CD4-positive, alpha-beta T cell (primary cell): ENCODE measurements around the gene JAKMIP2. TPM values are rescaled to one million over a fixed set of nuclear protein-coding genes. Genes with fewer than 3 reads are reported as not detected.

Experiments used
- ATAC-seq: fragments of 200-7000 bp; cut with Tn5 transposase; one replicate; pipeline ENCODE4 v1.10.0; 2022; ENCODE audit warnings: mild to moderate bottlenecking; ENCODE audit not compliant: poor library complexity
- CTCF ChIA-PET: fragments of 350-600 bp; sonication (Branson Sonifier 250); formaldehyde crosslinking; loops from one replicate; lab custom pipeline; 2021; ENCODE audit warnings: antibody characterized with exemption, inconsistent platforms; lab: Charles Lee
- POLR2A ChIA-PET: fragments of 350-600 bp; sonication (Branson Sonifier 250); formaldehyde crosslinking; loops from one replicate; lab custom pipeline; 2021; ENCODE audit warnings: antibody characterized with exemption, inconsistent platforms; lab: Charles Lee
- DNase-seq, 14 experiments: peaks; one replicate each; pipeline ENCODE4 v3.0.0-alpha.2; 2013 to 2020; ENCODE audit warnings: mixed read lengths in 2 of 14
- H3K27ac ChIP-seq, 2 donors: one replicate each; pipeline versions ENCODE4 v1.5.1 to v1.7.0; 2013; ENCODE audit warnings: low read length in 2 of 2, low read depth in 1 of 2, mild to moderate bottlenecking in 1 of 2
- H3K27me3 ChIP-seq, 2 experiments: 1 replicate in 1 of 2; 2 replicates in 1 of 2; pipeline versions ENCODE4 v1.6.1 to v1.7.0; 2013; ENCODE audit warnings: low read length in 2 of 2, control low read depth in 1 of 2, mild to moderate bottlenecking in 1 of 2, moderate library complexity in 1 of 2; ENCODE audit not compliant: insufficient read depth in 2 of 2, control insufficient read depth in 1 of 2
- H3K36me3 ChIP-seq: one replicate; pipeline ENCODE4 v1.6.1; 2013; ENCODE audit warnings: low read length, control low read depth; ENCODE audit not compliant: insufficient read depth
- H3K4me1 ChIP-seq: one replicate; pipeline ENCODE4 v1.6.1; 2013; ENCODE audit warnings: low read length, control low read depth; ENCODE audit not compliant: insufficient read depth
- H3K4me3 ChIP-seq: one replicate; pipeline ENCODE4 v1.5.1; 2013; ENCODE audit warnings: mild to moderate bottlenecking, low read length, moderate library complexity
- H3K9me3 ChIP-seq, 2 experiments: 1 replicate in 1 of 2; 2 replicates in 1 of 2; pipeline versions ENCODE4 v1.6.1 to v1.7.0; 2013; ENCODE audit warnings: low read length in 2 of 2, mild to moderate bottlenecking in 2 of 2, control low read depth in 1 of 2, moderate library complexity in 1 of 2; ENCODE audit not compliant: control insufficient read depth in 1 of 2, insufficient read depth in 1 of 2
- H3K27ac Mint-ChIP-seq: one replicate; pipeline ENCODE4 v1.8.0; 2020; ENCODE audit warnings: mixed read lengths
- H3K27me3 Mint-ChIP-seq: one replicate; pipeline ENCODE4 v1.8.0; 2021; ENCODE audit warnings: mixed read lengths
- H3K36me3 Mint-ChIP-seq: one replicate; pipeline ENCODE4 v1.8.0; 2021; ENCODE audit warnings: low read depth, mixed read lengths
- H3K4me1 Mint-ChIP-seq: one replicate; pipeline ENCODE4 v1.8.0; 2021; ENCODE audit warnings: low read depth, mixed read lengths
- H3K4me3 Mint-ChIP-seq: one replicate; pipeline ENCODE4 v1.8.0; 2020; ENCODE audit warnings: mild to moderate bottlenecking, mixed read lengths
- H3K9me3 Mint-ChIP-seq: one replicate; pipeline ENCODE4 v1.8.0; 2020; ENCODE audit warnings: mixed read lengths
- CTCF ChIP-seq: fragments of 200-600 bp; IDR thresholded peaks from one replicate; pipeline ENCODE4 v1.8.0; 2022; ENCODE audit warnings: antibody characterized with exemption, mild to moderate bottlenecking
- intact Hi-C, 2 experiments: fragments of 100-400 bp; cut with DNase I in 1 of 2; cut with micrococcal nuclease in 1 of 2; formaldehyde crosslinking; loops; one replicate each; pipeline versions ENCODE4 v1.15.1 to v1.9.0; 2023 to 2025; cut with DNase I, micrococcal nuclease
- total RNA-seq, 174 experiments: library from RNA in 2 of 174; stranded (reverse) in 2 of 174; gene quantifications; one replicate each; pipeline ENCODE4 v1.2.3 and lab custom pipeline; 2021 to 2026

JAKMIP2 gene
- total RNA-seq, 2 experiments from 2014 or later: 0.74 to 1.3 TPM

- no peak for TF ChIP-seq CTCF
- DNase-seq (no peak), ATAC-seq (no peak)
- Histone ChIP-seq H3K27me3 (no peaks in the 10 kb centered on the region), H3K27ac (no peak overlapping the region), H3K4me1 (no peaks in the 10 kb centered on the region), H3K9me3 (peaks cover 0 to 3% of the 10 kb centered on the region in 2 experiments), H3K36me3 (no peaks in the 10 kb centered on the region), H3K4me3 (no peak overlapping the region)
- H3K9me3 Mint-ChIP-seq: no peaks in the 10 kb centered on the region
- no peaks in the 10 kb centered on the region for H3K4me1 Mint-ChIP-seq
- no peak overlapping the region for H3K4me3 Mint-ChIP-seq
- CTCF ChIA-PET: no interaction called here
- no peaks in the 10 kb centered on the region for H3K27me3 Mint-ChIP-seq
- H3K36me3 Mint-ChIP-seq: peaks cover under 1% of the 10 kb centered on the region
- H3K27ac Mint-ChIP-seq: no peak overlapping the region
- intact Hi-C loops: no loop called here
- POLR2A ChIA-PET: no interaction called here
These were observed 149.4 kb downstream of the JAKMIP2 start for GRCh38 chr5:147633173-147633572.

DNA sequence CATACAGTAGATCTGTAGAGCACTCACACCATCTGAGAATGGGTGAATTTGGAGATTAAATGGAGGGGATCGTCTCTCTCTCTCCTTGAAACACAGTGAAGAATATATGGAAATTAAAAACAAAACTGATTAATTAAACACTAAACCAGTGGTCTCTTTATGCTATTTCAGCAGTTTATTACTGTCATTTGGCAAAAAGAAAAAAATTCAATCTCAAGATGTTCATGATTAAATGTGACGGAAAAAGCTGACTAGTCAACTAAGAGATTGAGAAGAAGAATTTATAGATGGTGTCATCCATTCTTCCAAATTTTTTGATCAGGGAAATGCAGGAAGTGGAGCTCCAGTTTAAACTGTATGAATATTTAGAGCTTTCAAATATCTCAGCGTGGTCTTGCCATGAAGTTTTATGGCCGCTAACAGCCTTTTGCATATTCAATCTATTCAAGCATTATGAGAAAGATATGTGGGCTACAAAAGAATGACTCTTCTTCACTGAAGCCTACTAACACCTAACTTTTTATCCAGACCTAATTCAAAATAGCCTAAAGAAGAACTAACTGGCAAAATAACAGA, 151.0 kb downstream of the JAKMIP2 start:
- intact Hi-C loops: no loop called here
- CTCF ChIA-PET: interaction anchor here (0.7 kb wide), 1 partner anchor 9 kb away, joined by 3 read pairs; no protein-coding TSS in a partner anchor
- H3K27me3 Mint-ChIP-seq: no peaks in the 10 kb centered on the region
- peaks cover 12% of the 10 kb centered on the region for H3K36me3 Mint-ChIP-seq
- Histone ChIP-seq H3K27me3 (no peaks in the 10 kb centered on the region), H3K36me3 (no peaks in the 10 kb centered on the region), H3K27ac (no peak overlapping the region), H3K9me3 (peaks cover 0 to 3% of the 10 kb centered on the region in 2 experiments), H3K4me3 (no peak overlapping the region), H3K4me1 (no peaks in the 10 kb centered on the region)
- no peak overlapping the region for H3K27ac Mint-ChIP-seq
- DNase-seq (no peak), ATAC-seq (no peak)
- no peaks in the 10 kb centered on the region for H3K9me3 Mint-ChIP-seq
- POLR2A ChIA-PET: no interaction called here
- no peaks in the 10 kb centered on the region for H3K4me1 Mint-ChIP-seq
- H3K4me3 Mint-ChIP-seq: no peak overlapping the region
- TF ChIP-seq CTCF: no peak

GRCh38 chr5:147629196-147629595, 153.3 kb downstream of the JAKMIP2 start:
- ChIA-PET CTCF (interaction anchor here (4.0 kb wide), 1 partner anchor 193 kb away, joined by 34 read pairs; no protein-coding TSS in a partner anchor), POLR2A (interaction anchor here (2.3 kb wide), 1 partner anchor 194 kb away, joined by 8 read pairs; no protein-coding TSS in a partner anchor)
- H3K9me3 Mint-ChIP-seq: no peaks in the 10 kb centered on the region
- intact Hi-C loops: no loop called here
- no peaks in the 10 kb centered on the region for H3K27me3 Mint-ChIP-seq
- Histone ChIP-seq H3K4me3 (no peak overlapping the region), H3K9me3 (no peaks in the 10 kb centered on the region), H3K27me3 (no peaks in the 10 kb centered on the region), H3K27ac (no peak overlapping the region), H3K4me1 (no peaks in the 10 kb centered on the region), H3K36me3 (no peaks in the 10 kb centered on the region)
- no peak overlapping the region for H3K4me3 Mint-ChIP-seq
- H3K36me3 Mint-ChIP-seq: peaks cover 14% of the 10 kb centered on the region
- no peak for ATAC-seq
- no peak for DNase-seq
- TF ChIP-seq CTCF: no peak
- no peaks in the 10 kb centered on the region for H3K4me1 Mint-ChIP-seq
- no peak overlapping the region for H3K27ac Mint-ChIP-seq
